ENCODE data around the gene POC5. TPM values are rescaled to one million over a fixed set of nuclear protein-coding genes. Genes with fewer than 3 reads are reported as not detected.

The POC5 gene
- total RNA-seq, 1 donor = 10.9 TPM

DNA sequence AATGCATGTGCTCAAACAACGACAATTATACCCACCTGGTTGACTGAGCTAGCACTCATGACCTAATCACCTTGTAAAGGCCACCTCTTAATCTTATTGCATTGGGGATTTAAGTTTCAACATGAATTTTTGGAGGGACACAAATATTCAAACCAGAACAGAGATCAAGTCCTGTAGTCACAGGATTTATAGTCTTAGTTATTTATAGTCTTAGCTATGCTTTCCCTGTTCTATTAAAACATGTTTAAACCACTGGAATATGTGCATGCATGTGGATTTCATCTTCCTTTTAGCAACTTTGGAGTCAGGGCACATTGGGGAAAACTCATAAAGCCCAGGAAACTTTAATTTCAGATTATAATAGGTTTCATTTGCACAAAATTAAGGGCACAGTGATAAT, 79.3 kb downstream of the POC5 start:
- Histone ChIP-seq H2AFZ (ENCODE audit: low read length) (no peak overlapping the region), H3K36me3 (ENCODE audit: insufficient read depth, low read length) (no peaks in the 10 kb centered on the region), H3K9me3 (ENCODE audit: low read depth, low read length) (no peaks in the 10 kb centered on the region)

GRCh38 chr5:75632321-75632720, 84.9 kb downstream of the POC5 start:
- Histone ChIP-seq H3K27me3 (ENCODE audit: insufficient read depth, low read length) (no peaks in the 10 kb centered on the region), H3K9me3 (ENCODE audit: low read depth, low read length) (no peaks in the 10 kb centered on the region), H3K27ac (ENCODE audit: low read depth, low read length) (no peak overlapping the region), H4K20me1 (ENCODE audit: insufficient read depth, low read length) (no peaks in the 10 kb centered on the region), H2AFZ (ENCODE audit: low read length) (no peak overlapping the region), H3K4me3 (ENCODE audit: insufficient read depth, low read length) (no peak overlapping the region), H3K36me3 (ENCODE audit: insufficient read depth, low read length) (no peaks in the 10 kb centered on the region), H3K79me2 (ENCODE audit: insufficient read depth, low read length) (no peaks in the 10 kb centered on the region), H3K4me1 (ENCODE audit: insufficient read depth, low read length) (no peaks in the 10 kb centered on the region), H3K4me2 (ENCODE audit: insufficient read depth, low read length) (no peak overlapping the region)
- no peak for TF ChIP-seq CTCF (IDR thresholded peaks at IDR 0.05; ENCODE audit: extremely low read depth, low read depth, low read length)
- DNase-seq (ENCODE audit: insufficient read length, low spot score, missing footprints) = no peak

More for the DNA sequence above, 79.3 kb downstream of the POC5 start:
- no peak overlapping the region for H3K27ac ChIP-seq (ENCODE audit: low read depth, low read length)
- no peak overlapping the region for H3K4me2 ChIP-seq (ENCODE audit: insufficient read depth, low read length)
- H3K27me3 ChIP-seq (ENCODE audit: insufficient read depth, low read length) = no peaks in the 10 kb centered on the region
- TF ChIP-seq CTCF (IDR thresholded peaks at IDR 0.05; ENCODE audit: extremely low read depth, low read depth, low read length) = no peak
- DNase-seq (ENCODE audit: insufficient read length, low spot score, missing footprints) = no peak
- H4K20me1 ChIP-seq (ENCODE audit: insufficient read depth, low read length) = no peaks in the 10 kb centered on the region
- H3K4me3 ChIP-seq (ENCODE audit: insufficient read depth, low read length) = no peak overlapping the region
- H3K4me1 ChIP-seq (ENCODE audit: insufficient read depth, low read length) = peaks cover 10% of the 10 kb centered on the region
- no peaks in the 10 kb centered on the region for H3K79me2 ChIP-seq (ENCODE audit: insufficient read depth, low read length)

DNA sequence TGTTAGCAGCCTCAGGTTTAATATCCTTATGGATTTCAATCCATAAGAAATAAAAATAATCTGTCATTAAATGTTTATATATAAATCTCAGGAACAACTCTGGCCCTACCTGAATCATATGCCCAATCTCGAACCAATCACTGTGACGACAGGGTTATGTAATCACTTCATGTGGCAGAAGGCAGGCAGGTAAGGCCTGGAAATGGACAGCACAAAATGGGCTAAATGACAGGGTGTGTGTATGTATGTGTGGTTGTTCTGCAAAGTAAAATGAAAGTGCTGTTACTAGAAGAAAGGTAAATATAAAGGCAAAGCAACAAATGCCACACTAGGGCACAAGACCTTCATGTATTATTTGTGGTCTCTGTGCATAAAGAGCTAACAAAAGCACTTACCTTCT, 86.4 kb downstream of the POC5 start:
- DNase-seq (ENCODE audit: insufficient read length, low spot score, missing footprints) = no peak
- Histone ChIP-seq H4K20me1 (ENCODE audit: insufficient read depth, low read length) (no peaks in the 10 kb centered on the region), H3K4me3 (ENCODE audit: insufficient read depth, low read length) (no peak overlapping the region), H3K4me1 (ENCODE audit: insufficient read depth, low read length) (no peaks in the 10 kb centered on the region), H3K79me2 (ENCODE audit: insufficient read depth, low read length) (no peaks in the 10 kb centered on the region), H2AFZ (ENCODE audit: low read length) (no peak overlapping the region), H3K4me2 (ENCODE audit: insufficient read depth, low read length) (no peak overlapping the region), H3K27ac (ENCODE audit: low read depth, low read length) (no peak overlapping the region), H3K36me3 (ENCODE audit: insufficient read depth, low read length) (no peaks in the 10 kb centered on the region), H3K27me3 (ENCODE audit: insufficient read depth, low read length) (no peaks in the 10 kb centered on the region), H3K9me3 (ENCODE audit: low read depth, low read length) (no peaks in the 10 kb centered on the region)
- TF ChIP-seq CTCF (IDR thresholded peaks at IDR 0.05; ENCODE audit: extremely low read depth, low read depth, low read length) = no peak

- Histone ChIP-seq H3K36me3 (ENCODE audit: insufficient read depth, low read length) (no peaks in the 10 kb centered on the region), H3K4me1 (ENCODE audit: insufficient read depth, low read length) (no peaks in the 10 kb centered on the region), H3K4me2 (ENCODE audit: insufficient read depth, low read length) (no peak overlapping the region), H3K27me3 (ENCODE audit: insufficient read depth, low read length) (no peaks in the 10 kb centered on the region), H3K27ac (ENCODE audit: low read depth, low read length) (no peak overlapping the region), H3K79me2 (ENCODE audit: insufficient read depth, low read length) (no peaks in the 10 kb centered on the region), H3K9me3 (ENCODE audit: low read depth, low read length) (no peaks in the 10 kb centered on the region), H3K4me3 (ENCODE audit: insufficient read depth, low read length) (no peak overlapping the region), H4K20me1 (ENCODE audit: insufficient read depth, low read length) (no peaks in the 10 kb centered on the region), H2AFZ (ENCODE audit: low read length) (no peak overlapping the region)
- DNase-seq (ENCODE audit: insufficient read length, low spot score, missing footprints) = no peak
- no peak for TF ChIP-seq CTCF (IDR thresholded peaks at IDR 0.05; ENCODE audit: extremely low read depth, low read depth, low read length)
Observed at GRCh38 chr5:75627801-75628200, 89.4 kb downstream of the POC5 start.

Measured in osteoblast (primary cell).